GM12878 (cell line): Measurements from ENCODE around the gene TBC1D9B. TPM values are rescaled to one million over a fixed set of nuclear protein-coding genes. Genes with fewer than 3 reads are reported as not detected.

ENCODE experiments used
- ATAC-seq: fragments of 200-7000 bp; cut with Tn5 transposase; 3 replicates; pipeline ENCODE4 v1.9.1; 2020; ENCODE audit warnings: mild to moderate bottlenecking, moderate library complexity
- BruUV-seq: library from RNA; stranded (reverse); fragments of 400-500 nt; replicated peaks from 2 replicates; lab custom pipeline; 2021; lab: Mats Ljungman, UMichigan
- CTCF ChIA-PET: fragments of 300-600 bp; sonication (Branson Sonifier 250); formaldehyde crosslinking; extraction: SDS; loops from one replicate; lab custom pipeline; 2021; ENCODE audit warnings: inconsistent platforms; lab: Yijun Ruan, JAX
- POLR2A ChIA-PET: fragments of 350-600 bp; formaldehyde crosslinking; extraction: SDS; loops from one replicate; lab custom pipeline; 2021; ENCODE audit warnings: inconsistent platforms; lab: Charles Lee
- RAD21 ChIA-PET: fragments of 300-600 bp; sonication (Branson Sonifier 250); formaldehyde crosslinking; loops from one replicate; lab custom pipeline; 2023; ENCODE audit warnings: antibody characterized with exemption; ENCODE audit not compliant: unreplicated experiment; lab: Charles Lee
- SMC1A ChIA-PET: fragments of 300-600 bp; sonication (Branson Sonifier 250); formaldehyde crosslinking; loops from one replicate; lab custom pipeline; 2023; ENCODE audit not compliant: unreplicated experiment, uncharacterized antibody; lab: Charles Lee
- DNase-seq: peaks from one replicate; pipeline ENCODE4 v3.0.0-alpha.2; 2011; ENCODE audit warnings: low read depth, low spot score
- FAIRE-seq: peaks from 3 replicates; lab custom pipeline; 2011; peaks lifted over from hg19 to GRCh38; lab: Jason Lieb, UNC
- H2AFZ ChIP-seq: 2 replicates; pipeline ENCODE4 v1.6.0; 2011; ENCODE audit warnings: low read depth, low read length, control low read depth; ENCODE audit not compliant: control insufficient read depth
- H3K27ac ChIP-seq: 2 replicates; pipeline ENCODE4 v1.5.1; 2011; ENCODE audit warnings: control low read depth; ENCODE audit not compliant: control insufficient read depth, insufficient read depth
- H3K27me3 ChIP-seq, 2 experiments: replicated peaks in 1 of 2; 2 replicates each; pipeline versions ENCODE4 v1.6.0 to v1.6.1; 2011; ENCODE audit warnings: low read length in 1 of 2; ENCODE audit not compliant: control insufficient read depth in 2 of 2, insufficient read depth in 2 of 2
- H3K36me3 ChIP-seq, 2 experiments: 2 replicates each; pipeline ENCODE4 v1.5.1; 2011; ENCODE audit warnings: low read length in 1 of 2; ENCODE audit not compliant: control insufficient read depth in 2 of 2, insufficient read depth in 2 of 2
- H3K4me1 ChIP-seq: 2 replicates; pipeline ENCODE4 v1.6.1; 2011; ENCODE audit warnings: mild to moderate bottlenecking, low read length, moderate library complexity, mixed read lengths; ENCODE audit not compliant: control insufficient read depth, insufficient read depth
- H3K4me2 ChIP-seq: 2 replicates; pipeline ENCODE4 v1.6.0; 2011; ENCODE audit warnings: control low read depth; ENCODE audit not compliant: control insufficient read depth, insufficient read depth
- H3K4me3 ChIP-seq: fragments of 200-600 bp; sonication (generic); 2 replicates; pipeline ENCODE4 v1.5.1; 2016
- H3K79me2 ChIP-seq: 2 replicates; pipeline ENCODE4 v1.6.0; 2011; ENCODE audit warnings: low read length; ENCODE audit not compliant: control insufficient read depth, insufficient read depth
- H3K9ac ChIP-seq: 2 replicates; pipeline ENCODE4 v1.8.0; 2011; ENCODE audit warnings: low read length, control low read depth, mixed read lengths; ENCODE audit not compliant: control insufficient read depth, insufficient read depth
- H3K9me3 ChIP-seq: replicated peaks from 3 replicates; pipeline ENCODE4 v1.5.1; 2011; ENCODE audit warnings: mild to moderate bottlenecking, low read length; ENCODE audit not compliant: control insufficient read depth, insufficient read depth
- H4K20me1 ChIP-seq: 2 replicates; pipeline ENCODE4 v1.6.0; 2011; ENCODE audit not compliant: control insufficient read depth, insufficient read depth
- BHLHE40 ChIP-seq, 2 experiments: fragments of 450-650 bp in 1 of 2; IDR thresholded peaks; 2 replicates each; pipeline ENCODE4 v1.6.1; 2011 to 2017; ENCODE audit warnings: low read depth in 2 of 2, borderline replicate concordance in 1 of 2, improper control_type of control experiment in 1 of 2, low read length in 1 of 2, mild to moderate bottlenecking in 1 of 2
- EGR1 ChIP-seq, 2 experiments: IDR thresholded peaks; 1 replicate in 1 of 2; 2 replicates in 1 of 2; pipeline ENCODE4 v1.6.1; 2011 to 2012; ENCODE audit warnings: low read depth in 2 of 2, low read length in 2 of 2, borderline replicate concordance in 1 of 2, mild to moderate bottlenecking in 1 of 2, moderate library complexity in 1 of 2
- HDAC6 ChIP-seq: fragments of 200-600 bp; sonication (generic); IDR thresholded peaks from one replicate; pipeline ENCODE4 v1.8.0; 2017; ENCODE audit warnings: antibody characterized with exemption; ENCODE audit not compliant: unreplicated experiment
- HDGF ChIP-seq: fragments of 450-650 bp; IDR thresholded peaks from 2 replicates; pipeline ENCODE4 v1.6.1; 2016; ENCODE audit warnings: antibody characterized with exemption
- IKZF1 ChIP-seq: fragments of 450-650 bp; conservative IDR thresholded peaks from 2 replicates; pipeline ENCODE4 v1.6.1; 2017; ENCODE audit warnings: antibody characterized with exemption, mild to moderate bottlenecking
- MXI1 ChIP-seq: fragments of 150-350 bp; IDR thresholded peaks from 2 replicates; pipeline ENCODE4 v1.6.1; 2011; ENCODE audit warnings: low read depth, mild to moderate bottlenecking, inconsistent platforms, low read length, improper control_type of control experiment
- NFYA ChIP-seq: IDR thresholded peaks from 2 replicates; pipeline ENCODE4 v1.6.1; 2011; ENCODE audit warnings: low read depth, mild to moderate bottlenecking, low read length, improper control_type of control experiment, borderline replicate concordance
- NRF1 ChIP-seq: conservative IDR thresholded peaks from 2 replicates; pipeline ENCODE4 v1.6.1; 2011; ENCODE audit warnings: mild to moderate bottlenecking, low read depth, low read length, improper control_type of control experiment
- PAX5 ChIP-seq: IDR thresholded peaks from 2 replicates; pipeline ENCODE4 v1.6.1; 2011; ENCODE audit warnings: low read depth, low read length, borderline replicate concordance
- SIN3A ChIP-seq: IDR thresholded peaks from 2 replicates; pipeline ENCODE4 v1.6.1; 2012; ENCODE audit warnings: low read depth, low read length, improper control_type of control experiment
- WGBS: methylation state at CpG from one replicate; pipeline ENCODE4 v1.1.6; 2016; ENCODE audit warnings: low lambda C conversion rate; ENCODE audit not compliant: insufficient replicate concordance, insufficient coverage; ENCODE audit errors: missing lambda C conversion rate; 5-methylcytosine and 5-hydroxymethylcytosine counted together
- in situ Hi-C: fragments of 300-500 bp; cut with MboI; formaldehyde crosslinking; loops from 9 replicates; pipeline ENCODE4 v1.14.3; 2018; ENCODE audit warnings: mixed read lengths
- intact Hi-C: fragments of 100-400 bp; cut with micrococcal nuclease; formaldehyde crosslinking; loops from one replicate; pipeline ENCODE4 v1.14.2; 2022; ENCODE audit not compliant: unreplicated experiment
- polyA plus RNA-seq, 11 experiments: library from polyadenylated mRNA; depleted of rRNA in 4 of 11; unstranded in 6 of 11; stranded (reverse) in 5 of 11; fragments of >200 nt; fragmentation: Nextera tagmentation in 4 of 11; fragmentation: Illumina TruSeq in 1 of 11; extraction: Ambion mirVana in 4 of 11; extraction: Trizol in 1 of 11; gene quantifications; 1 replicate in 1 of 11; 2 replicates in 10 of 11; pipeline versions ENCODE4 v1.2.1 to v1.2.3, GENCODE V29; 2011 to 2016; ENCODE audit warnings: inconsistent platforms in 2 of 11, missing spikeins in 2 of 11, low read depth in 1 of 11
- total RNA-seq, 4 experiments: library from RNA; depleted of rRNA in 3 of 4; stranded (reverse); fragments of >200 nt in 3 of 4; fragmentation: Illumina TruSeq in 1 of 4; extraction: Trizol in 1 of 4; gene quantifications; 2 replicates each; pipeline versions ENCODE4 v1.2.1 to v1.2.3, GENCODE V29; 2013 to 2021

Gene TBC1D9B
- total and polyA plus RNA-seq, 10 of the 15 experiments (the other 5 are each of a cell fraction or from before 2014, with no cell fraction given), result 4.0 to 74.2 (median 34.6) TPM

- CTCF ChIA-PET, result interaction anchor here (1.5 kb wide), 1 partner anchor 86 kb away, joined by 4 read pairs; no protein-coding TSS in a partner anchor
- POLR2A ChIA-PET, result no interaction called here
- TF ChIP-seq NRF1, result no peak
- no peak for TF ChIP-seq HDGF
- TF ChIP-seq PAX5, result no peak
- no peak for TF ChIP-seq NFYA
- TF ChIP-seq SIN3A, result no peak
- TF ChIP-seq HDAC6, result no peak
- TF ChIP-seq BHLHE40 (IDR thresholded peaks at IDR 0.05; ENCODE audit: borderline replicate concordance in 1 of 2, low read depth in 2 of 2, low read length in 1 of 2), result no peak
- no peak for TF ChIP-seq IKZF1
- no peak for TF ChIP-seq EGR1 (IDR thresholded peaks at IDR 0.05; ENCODE audit: borderline replicate concordance in 1 of 2, low read depth in 2 of 2, low read length in 2 of 2)
- TF ChIP-seq MXI1, result no peak
- TF ChIP-seq, all 136 proteins: peak for 0
- intact Hi-C loops, result no loop called here
- ChIA-PET RAD21 (no interaction called here), SMC1A (no interaction called here)
- no peak overlapping the region for H3K4me2 ChIP-seq
- peaks cover 14% of the 10 kb centered on the region for H3K9me3 ChIP-seq
- H3K27me3 ChIP-seq, result no peaks in the 10 kb centered on the region
- no TSS peak for BruUV-seq
- no peak for DNase-seq
- no peak overlapping the region for H3K27ac ChIP-seq
- no peak for FAIRE-seq
- no peak overlapping the region for H2AFZ ChIP-seq
- H4K20me1 ChIP-seq, result no peaks in the 10 kb centered on the region
- peaks cover 22 to 27% of the 10 kb centered on the region in 2 experiments for H3K36me3 ChIP-seq
- WGBS, result 90% methylated on average over 6 of the region's 6 CpGs
- H3K9ac ChIP-seq, result no peak overlapping the region
- no peaks in the 10 kb centered on the region for H3K4me1 ChIP-seq
- no peak for ATAC-seq
- no peaks in the 10 kb centered on the region for H3K79me2 ChIP-seq
- in situ Hi-C loops, result no loop called here
- no peak overlapping the region for H3K4me3 ChIP-seq
Observed at GRCh38 chr5:179887802-179888201, 19.9 kb downstream of the TBC1D9B start.
